ENCODE data around the gene KCNV2.
A peak's percentile ranks its signal among the peaks of the same experiment; 100 is the strongest.
"Not testable (repeated sequence)": the region's sequence is repeated elsewhere in the genome, so short reads cannot be mapped to it uniquely, and the experiment has no call there.

KCNV2 gene

DNA sequence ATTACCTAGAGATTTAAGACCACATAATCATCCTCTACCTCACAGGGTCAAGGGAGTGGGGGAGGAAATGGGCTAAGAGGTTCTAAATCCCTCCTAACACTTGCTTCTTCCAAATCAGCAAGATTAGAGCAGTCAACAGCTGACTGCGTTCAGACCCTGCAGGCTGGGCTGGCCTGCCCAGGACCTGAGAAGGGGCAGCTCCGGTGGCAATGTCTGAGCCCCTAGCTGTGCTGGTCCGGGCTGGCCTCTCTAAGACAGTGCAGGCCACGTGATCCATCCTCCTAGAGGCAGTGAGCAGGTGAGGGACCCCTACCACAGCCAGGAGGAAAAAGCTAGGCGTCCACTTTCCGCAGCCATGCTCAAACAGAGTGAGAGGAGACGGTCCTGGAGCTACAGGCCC is at the start of gene KCNV2:
KCNV2 (plus strand) TSS at position 126 of the 400 bp plus-strand sequence; CDS start at position 356, 230 bp downstream.
- DNase-seq, result no peak

- no peak for DNase-seq
These were observed 44.1 kb upstream of the KCNV2 start for GRCh38 chr9:2673161-2673560.

DNA sequence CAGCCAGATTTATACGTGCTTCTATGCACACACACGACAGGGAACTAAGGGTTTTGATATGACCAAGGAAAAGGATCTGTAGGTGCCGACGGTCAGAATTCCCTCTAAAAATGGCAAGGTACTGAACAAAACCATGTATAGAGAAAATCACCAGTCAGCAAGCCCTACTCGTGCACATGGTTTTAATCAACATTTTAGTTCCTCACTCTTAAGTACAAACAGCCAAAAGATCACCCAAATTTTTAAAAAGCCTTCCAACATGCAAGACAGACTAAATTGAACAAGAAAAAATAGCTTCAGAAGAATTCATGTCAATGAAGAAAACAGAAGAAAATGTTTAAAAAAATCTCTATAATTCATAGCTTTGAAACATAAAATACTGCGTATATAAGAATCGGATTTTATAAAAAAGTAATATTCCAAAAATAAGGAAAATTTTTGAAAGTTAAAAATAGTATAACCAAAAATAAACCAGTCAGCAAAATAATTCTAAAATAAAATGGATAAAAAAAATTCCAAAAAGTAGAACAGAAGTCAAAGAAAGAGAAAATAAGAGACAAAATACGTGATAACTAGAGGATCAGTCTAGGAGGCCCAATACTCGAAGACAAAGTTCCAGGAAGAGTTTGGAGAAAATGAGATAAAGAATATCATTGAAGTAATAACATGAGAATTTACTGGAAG is 43.0 kb upstream of the KCNV2 start:
- DNase-seq, result no peak

DNA sequence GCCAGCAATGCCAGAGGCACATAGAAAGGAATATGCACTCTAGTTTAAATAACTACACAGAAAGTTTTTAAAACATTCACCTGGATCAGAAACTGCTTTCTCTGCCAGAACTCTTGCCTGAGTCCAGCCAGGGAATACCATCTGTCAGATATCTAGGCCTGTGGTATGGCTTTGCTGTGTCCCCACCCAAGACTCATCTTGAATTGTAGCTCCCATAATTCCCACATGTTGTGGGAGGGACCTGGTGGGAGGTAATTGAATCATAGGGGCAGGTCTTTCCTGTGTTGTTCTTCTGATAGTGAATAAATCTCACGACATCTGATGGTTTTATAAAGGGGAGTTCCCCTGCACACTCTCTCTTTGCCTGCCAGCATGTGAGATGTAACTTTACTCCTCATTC is 41.5 kb upstream of the KCNV2 start:
- DNase-seq, result no peak

GRCh38 chr9:2676466-2676865 is 40.8 kb upstream of the KCNV2 start:
- DNase-seq, result peak; percentile 9

DNA sequence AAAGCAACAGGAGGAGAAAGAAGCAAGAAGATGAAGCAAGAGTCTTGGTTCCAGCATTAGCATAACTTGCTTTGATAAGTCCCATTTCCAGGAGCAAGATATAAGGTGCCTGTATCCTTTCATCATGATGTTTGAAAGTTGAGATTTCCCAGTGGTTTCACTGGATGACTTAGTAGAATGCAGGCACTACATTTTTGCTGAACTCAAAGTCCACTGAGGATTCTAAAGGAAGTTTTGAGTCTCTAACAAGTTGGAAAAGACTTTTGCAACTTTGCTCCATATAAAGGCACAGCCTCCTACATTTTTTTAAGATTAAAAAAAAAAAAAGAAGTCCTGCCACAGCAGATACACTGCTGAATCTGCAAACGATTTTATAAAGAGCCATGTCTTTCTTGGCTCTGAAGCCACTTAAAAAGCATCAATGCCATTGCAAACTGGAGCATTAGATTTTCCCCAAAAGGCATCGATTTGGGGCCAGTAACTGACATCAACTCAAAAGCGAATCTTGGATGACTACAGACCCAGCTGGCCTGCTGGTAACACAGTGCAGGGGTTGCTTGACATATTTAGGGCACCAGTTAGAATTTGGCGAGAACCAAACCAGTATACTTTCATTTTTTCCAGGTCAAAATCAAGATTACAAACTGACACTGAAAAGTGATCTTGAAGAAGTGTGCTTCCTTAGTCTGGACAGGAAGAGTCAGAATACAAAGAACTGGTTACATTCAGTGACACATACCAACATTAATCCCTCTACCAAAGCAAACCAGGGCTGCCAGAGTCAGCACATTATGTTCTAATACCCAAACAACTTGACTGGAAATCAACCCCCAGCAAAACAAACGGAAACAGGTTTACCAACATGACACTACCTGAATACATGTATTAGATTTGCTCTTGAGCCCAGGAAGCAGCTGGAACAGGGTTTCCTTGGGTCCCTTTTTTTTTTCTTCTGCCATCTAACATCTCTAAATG is 39.1 kb upstream of the KCNV2 start:
- no peak for DNase-seq

DNA sequence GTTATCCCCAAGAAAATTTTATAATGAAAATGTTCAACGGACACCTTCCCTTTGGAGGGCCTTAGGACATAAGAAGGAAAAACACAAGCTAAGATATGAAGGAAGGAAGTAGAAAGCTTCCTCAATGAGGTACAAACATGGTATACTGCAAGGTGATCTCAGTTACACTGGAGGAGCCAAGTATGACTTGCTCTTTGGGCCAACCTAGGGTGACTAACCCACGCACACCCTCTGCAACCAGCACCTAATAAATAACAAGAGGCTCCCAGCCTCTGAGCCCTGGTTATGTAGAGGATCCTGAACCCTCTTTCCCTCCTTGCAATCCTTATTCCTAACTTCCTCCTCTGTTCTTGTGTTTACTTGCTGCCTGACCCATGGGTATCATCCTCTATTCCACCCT is 38.3 kb upstream of the KCNV2 start:
- no peak for DNase-seq

DNA sequence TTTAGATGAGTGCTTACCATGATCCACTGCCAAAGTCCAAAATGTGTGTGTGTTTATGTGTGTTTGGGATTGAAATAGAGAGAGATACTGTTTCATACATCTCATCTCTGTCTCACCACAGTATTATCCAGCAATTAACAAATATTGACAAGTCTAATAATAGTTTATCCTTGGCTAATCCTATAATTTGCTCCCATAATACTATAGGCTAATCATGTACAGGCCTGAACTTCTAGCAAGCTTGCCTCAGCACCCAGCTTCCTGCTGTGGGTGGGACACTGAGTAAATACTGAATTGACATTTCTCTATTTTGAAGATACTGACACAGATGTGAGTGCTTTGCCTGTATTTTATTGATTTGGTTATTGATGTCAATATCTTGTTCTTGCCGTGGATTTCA is 35.3 kb upstream of the KCNV2 start:
- no peak for DNase-seq

DNA sequence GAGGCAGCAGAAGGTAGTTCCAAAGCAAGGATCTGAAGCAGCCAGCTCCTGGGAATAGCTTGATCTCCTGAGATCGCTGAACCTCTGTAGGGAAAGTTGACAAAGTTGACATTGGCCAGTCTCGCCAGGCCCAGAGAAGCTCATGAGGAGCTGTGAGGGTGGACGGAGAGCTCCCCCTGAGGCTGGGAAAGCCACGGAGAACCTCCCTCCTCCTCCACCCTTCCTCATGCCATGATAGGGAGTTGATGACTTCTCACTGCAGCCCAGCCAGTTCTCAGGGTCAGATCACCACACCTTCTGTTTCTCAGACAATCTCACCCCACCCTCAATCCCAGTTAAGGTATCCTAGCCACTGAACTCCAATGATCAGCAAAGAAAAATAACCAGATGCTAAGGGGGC is 30.4 kb upstream of the KCNV2 start:
- no peak for DNase-seq

GRCh38 chr9:2688636-2689035 is 28.7 kb upstream of the KCNV2 start:
- DNase-seq, result no peak

DNA sequence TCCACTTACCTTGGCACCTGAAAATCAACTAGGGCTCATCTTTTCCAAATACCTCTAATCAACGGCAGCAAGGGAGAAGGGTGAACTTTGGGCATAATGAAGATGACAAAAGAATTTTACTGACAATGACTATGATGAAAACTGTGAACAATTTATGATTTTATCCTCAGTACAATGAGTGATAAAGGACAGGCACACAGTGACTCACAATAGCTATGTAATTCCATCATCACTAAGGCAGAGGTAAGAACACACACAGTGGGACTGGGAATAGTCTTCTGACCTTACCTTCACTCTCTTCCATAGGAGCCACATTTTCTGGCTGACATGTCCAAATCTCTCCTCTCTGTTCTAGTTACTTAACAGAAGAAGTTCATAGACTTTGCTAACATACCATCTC is 26.1 kb upstream of the KCNV2 start:
- DNase-seq, result no peak

GRCh38 chr9:2691626-2692025 is 25.7 kb upstream of the KCNV2 start:
- no peak for DNase-seq

- no peak for DNase-seq
These were observed 24.3 kb upstream of the KCNV2 start for GRCh38 chr9:2693056-2693455.

DNA sequence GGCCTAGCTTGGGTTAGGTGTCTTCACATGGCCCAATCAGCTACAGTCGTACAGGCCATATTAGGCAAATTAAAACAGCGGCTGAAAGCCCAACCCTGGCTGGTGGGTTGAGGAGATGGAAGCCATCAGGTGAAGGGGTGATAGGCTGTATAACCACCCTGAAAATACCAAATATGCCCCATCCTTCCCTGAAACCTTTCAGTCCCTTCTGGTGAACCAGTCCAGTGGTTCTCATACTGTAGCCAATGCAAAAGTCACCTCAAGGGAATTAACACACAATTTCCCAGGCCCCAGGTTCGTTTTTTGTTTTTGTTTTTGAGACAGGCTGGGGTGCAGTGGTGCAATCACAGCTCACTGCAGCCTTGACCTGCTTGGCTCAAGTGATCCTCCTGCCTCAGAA is 19.8 kb upstream of the KCNV2 start:
- no peak for DNase-seq

DNA sequence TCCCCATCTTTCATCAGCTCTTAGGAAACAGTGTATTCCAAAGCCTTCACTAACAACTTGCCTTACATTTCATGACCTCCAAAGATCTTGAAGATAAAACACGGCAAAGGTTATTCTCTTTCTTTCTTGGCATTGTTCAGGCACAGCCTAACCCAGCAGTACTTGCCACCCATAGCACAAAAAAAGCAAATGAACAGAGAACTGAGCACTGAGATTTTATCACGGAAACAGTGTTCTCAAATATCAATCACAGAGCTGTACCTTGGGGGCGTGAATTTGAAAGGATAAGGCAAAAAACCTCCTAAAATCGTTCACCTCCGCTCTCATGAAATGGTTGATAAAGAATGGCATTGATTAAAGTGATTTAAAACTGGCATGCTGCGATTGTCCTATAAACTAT is 16.9 kb upstream of the KCNV2 start:
- no peak for DNase-seq

DNA sequence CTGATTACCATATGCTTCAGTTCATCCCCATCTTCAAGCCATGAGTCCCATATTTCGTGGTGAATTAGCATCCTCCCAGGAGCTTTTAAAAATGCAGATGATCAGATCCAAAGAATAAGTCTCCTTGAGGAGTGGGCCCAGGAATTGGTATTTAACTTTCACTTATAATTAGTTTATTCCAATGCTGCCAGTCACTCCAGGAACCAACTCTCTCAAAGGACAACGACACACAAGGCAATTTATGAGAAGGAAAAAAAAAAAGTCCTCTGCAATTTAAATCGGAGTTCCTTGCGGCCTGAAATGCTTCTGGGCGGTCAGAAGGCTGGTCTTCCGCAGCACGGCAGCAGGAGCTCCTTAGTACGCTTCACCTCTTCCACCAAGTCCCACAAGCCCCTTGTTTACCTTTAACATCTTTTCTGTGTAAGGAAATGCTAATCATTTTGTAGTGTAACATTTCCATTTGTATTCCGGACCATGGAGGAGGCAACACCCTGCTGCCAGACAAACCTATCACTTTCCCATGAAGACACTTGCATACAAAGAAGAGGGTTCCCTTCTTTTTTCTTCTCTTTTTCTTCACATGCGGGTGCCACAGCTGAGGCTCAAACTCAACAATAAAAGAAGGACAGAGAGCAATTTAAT is 16.3 kb upstream of the KCNV2 start:
- no peak for DNase-seq

GRCh38 chr9:2704504-2704903 is 12.8 kb upstream of the KCNV2 start:
- DNase-seq, result no peak

- not testable (repeated sequence) for DNase-seq
These were observed 10.1 kb upstream of the KCNV2 start for GRCh38 chr9:2707256-2707655.

DNA sequence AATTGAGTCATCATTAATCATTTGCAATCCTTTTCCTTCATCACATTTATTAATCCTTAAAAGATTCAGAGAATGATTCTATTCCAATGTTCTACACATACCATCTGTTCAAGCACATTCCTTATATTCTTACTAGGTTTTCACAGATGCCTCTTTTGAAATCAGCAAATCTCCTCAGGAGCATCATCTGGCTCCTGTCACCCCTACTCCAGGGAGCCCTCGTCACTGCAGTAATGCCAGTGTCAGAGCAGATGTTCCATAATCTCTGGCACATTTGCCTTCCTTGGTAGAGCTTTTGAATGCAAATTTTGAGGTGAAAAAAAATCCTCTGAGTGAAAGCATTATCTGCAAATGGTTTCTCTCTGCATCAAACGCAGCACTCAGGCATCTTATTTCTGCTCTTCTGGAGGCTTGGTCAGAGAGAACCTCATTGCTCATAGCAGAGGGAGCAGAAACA is 7.6 kb upstream of the KCNV2 start:
- no peak for DNase-seq

- no peak for DNase-seq
These were observed 5.6 kb upstream of the KCNV2 start for GRCh38 chr9:2711716-2712115.

GRCh38 chr9:2718001-2718697 is 839 bp downstream of the KCNV2 start:
- DNase-seq, result no peak

GRCh38 chr9:2718698-2719033 is 1.4 kb downstream of the KCNV2 start:
- no peak for DNase-seq

DNA sequence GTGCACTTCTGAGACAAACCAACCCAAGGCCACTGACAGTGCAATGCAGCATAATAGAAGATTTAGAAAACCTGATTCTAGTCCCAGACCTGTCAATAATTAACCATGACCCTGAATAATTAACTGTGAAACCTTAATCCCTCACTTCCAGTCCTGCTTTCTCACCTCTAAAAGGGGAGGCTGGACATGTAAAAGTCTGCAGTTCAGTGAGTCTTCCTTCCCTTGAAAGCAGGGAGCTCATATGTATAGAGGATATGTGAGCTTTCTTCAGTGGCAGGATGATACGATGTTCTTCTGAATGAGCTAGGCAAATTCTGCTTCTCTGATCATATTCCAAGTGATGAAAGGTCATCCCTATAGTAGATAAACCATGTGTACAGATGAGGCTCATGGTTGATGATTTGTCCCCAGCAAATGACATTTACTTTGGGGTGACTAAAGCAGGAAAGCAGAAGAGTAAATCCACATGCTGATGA is 2.9 kb downstream of the KCNV2 start:
- DNase-seq, result no peak
